Tibial nerve (tissue), 4 donors: ENCODE data around the gene DLX6. TPM values are rescaled to one million over a fixed set of nuclear protein-coding genes. Genes with fewer than 3 reads are reported as not detected.
A peak's percentile ranks its signal among the peaks of the same experiment; 100 is the strongest.

Experiments used
- DNase-seq, 2 donors: peaks; one replicate each; pipeline ENCODE4 v3.0.0-alpha.2; 2019; ENCODE audit warnings: low spot score in 2 of 2
- H3K27ac ChIP-seq, 4 donors: fragments of 200-600 bp; sonication (generic) in 3 of 4; one replicate each; pipeline ENCODE4 v1.5.1; 2017 to 2019; ENCODE audit warnings: mild to moderate bottlenecking in 1 of 4
- H3K27me3 ChIP-seq, 2 donors: fragments of 200-600 bp; sonication (generic) in 1 of 2; one replicate each; pipeline versions ENCODE4 v1.5.1 to v1.6.0; 2017 to 2019
- H3K36me3 ChIP-seq, 3 donors: fragments of 200-600 bp; sonication (generic); one replicate each; pipeline ENCODE4 v1.5.1; 2018 to 2019
- H3K4me1 ChIP-seq, 4 donors: fragments of 200-600 bp; sonication (generic) in 3 of 4; one replicate each; pipeline ENCODE4 v1.5.1; 2017 to 2019
- H3K4me3 ChIP-seq, 4 donors: fragments of 200-600 bp; sonication (generic) in 3 of 4; one replicate each; pipeline ENCODE4 v1.5.1; 2017 to 2019; ENCODE audit warnings: mild to moderate bottlenecking in 1 of 4, moderate library complexity in 1 of 4
- H3K9me3 ChIP-seq, 4 donors: fragments of 200-600 bp; sonication (generic) in 3 of 4; one replicate each; pipeline ENCODE4 v1.5.1; 2017 to 2019
- CTCF ChIP-seq, 5 experiments: fragments of 200-600 bp in 3 of 5; fragments of 450-650 bp in 2 of 5; sonication (generic) in 3 of 5; IDR thresholded peaks; one replicate each; pipeline ENCODE4 v1.5.1; 2016 to 2019; ENCODE audit warnings: antibody characterized with exemption in 5 of 5, mild to moderate bottlenecking in 3 of 5, moderate library complexity in 2 of 5
- EP300 ChIP-seq, 2 donors: sonication (generic); formaldehyde crosslinking; IDR thresholded peaks; one replicate each; pipeline ENCODE4 v1.6.1; 2017; ENCODE audit warnings: antibody characterized with exemption in 2 of 2, mild to moderate bottlenecking in 1 of 2
- POLR2A ChIP-seq, 2 donors: fragments of 450-650 bp; IDR thresholded peaks; one replicate each; pipeline ENCODE4 v1.6.1; 2017; ENCODE audit warnings: antibody characterized with exemption in 2 of 2, mild to moderate bottlenecking in 2 of 2, moderate library complexity in 2 of 2
- WGBS, 2 donors: methylation state at CpG; one replicate each; pipeline ENCODE4 v1.1.5; 2018; 5-methylcytosine and 5-hydroxymethylcytosine counted together
- total RNA-seq, 4 donors: library from RNA; depleted of rRNA; stranded (reverse); fragments of >200 nt; gene quantifications; one replicate each; pipeline ENCODE4 v1.1.0, GENCODE V29; 2016

The DLX6 gene
- total RNA-seq, 4 donors from 2014 or later, result not detected

GRCh38 chr7:97020996-97021746 is 15.8 kb downstream of the DLX6 start:
- peaks cover 9 to 100% of the 10 kb centered on the region in 2 donors for H3K27me3 ChIP-seq
- 22 to 27% methylated on average over 19 to 33 of the region's 67 CpGs for WGBS, 2 donors
- no peak for DNase-seq
- H3K27ac ChIP-seq, result no peak overlapping the region
- H3K4me3 ChIP-seq, result no peak overlapping the region
- H3K9me3 ChIP-seq, result no peaks in the 10 kb centered on the region
- H3K36me3 ChIP-seq, result no peaks in the 10 kb centered on the region
- no peak for TF ChIP-seq CTCF (IDR thresholded peaks at IDR 0.05)
- no peak for TF ChIP-seq EP300 (IDR thresholded peaks at IDR 0.05)
- no peak for TF ChIP-seq POLR2A (IDR thresholded peaks at IDR 0.05)
- H3K4me1 ChIP-seq, result peaks cover 0 to 79% (median 27%) of the 10 kb centered on the region in 4 donors

- no peak overlapping the region for H3K4me3 ChIP-seq
- H3K4me1 ChIP-seq, result peaks cover 0 to 79% (median 26%) of the 10 kb centered on the region in 4 donors
- H3K36me3 ChIP-seq, result no peaks in the 10 kb centered on the region
- H3K27me3 ChIP-seq, result peaks cover 6 to 100% of the 10 kb centered on the region in 2 donors
- no peak overlapping the region for H3K27ac ChIP-seq
- DNase-seq, result no peak
- H3K9me3 ChIP-seq, result no peaks in the 10 kb centered on the region
- 48 to 63% methylated on average over 14 to 38 of the region's 39 CpGs for WGBS, 2 donors
- TF ChIP-seq EP300 (IDR thresholded peaks at IDR 0.05) (no peak), POLR2A (IDR thresholded peaks at IDR 0.05) (no peak), CTCF (IDR thresholded peaks at IDR 0.05) (no peak)
These were observed 16.6 kb downstream of the DLX6 start for GRCh38 chr7:97021747-97022490.

DNA sequence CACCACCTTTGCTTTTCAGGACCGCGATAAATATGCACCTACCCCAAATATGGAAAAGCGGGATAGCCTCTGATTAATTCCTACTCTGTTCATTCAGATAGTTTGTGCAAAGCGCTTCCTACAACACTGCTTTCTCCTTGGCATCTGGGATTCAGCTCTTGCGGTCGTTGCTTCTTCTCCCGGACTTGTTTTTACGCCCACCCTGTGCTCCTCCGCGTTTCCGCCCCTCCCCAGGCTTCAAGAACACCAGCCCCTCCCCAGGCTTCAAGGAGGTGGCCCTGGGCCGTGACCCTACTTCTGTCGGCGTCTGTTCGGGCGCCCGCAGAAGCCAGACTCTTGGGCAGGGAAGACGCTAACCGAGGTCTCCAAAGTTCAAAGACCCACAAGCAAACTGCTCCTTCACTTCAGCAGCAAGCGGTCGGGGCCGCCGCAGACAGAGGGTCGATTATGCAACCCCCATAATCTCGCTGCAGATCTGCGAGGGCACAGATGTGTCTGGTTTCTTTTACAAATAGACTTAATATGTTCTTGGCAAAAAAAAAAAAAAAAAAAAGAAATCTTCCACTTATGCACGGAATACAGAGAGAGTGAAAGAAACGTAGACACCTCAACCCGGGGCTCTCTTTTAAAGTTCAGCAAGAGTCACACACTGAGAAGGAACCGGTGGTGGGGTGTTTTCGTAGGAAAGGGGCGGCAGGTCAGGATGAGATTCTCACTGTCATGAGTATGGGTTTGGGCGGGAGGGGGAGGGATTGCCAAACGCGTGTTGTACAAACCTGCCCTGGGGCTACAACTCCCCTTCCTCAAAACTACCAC is 17.3 kb downstream of the DLX6 start:
- 24 to 27% methylated on average over 35 of the region's 35 CpGs for WGBS, 2 donors
- H3K4me3 ChIP-seq, result no peak overlapping the region
- H3K36me3 ChIP-seq, result no peaks in the 10 kb centered on the region
- no peak overlapping the region for H3K27ac ChIP-seq
- TF ChIP-seq EP300 (IDR thresholded peaks at IDR 0.05) (no peak), CTCF (IDR thresholded peaks at IDR 0.05) (no peak), POLR2A (IDR thresholded peaks at IDR 0.05) (no peak)
- H3K27me3 ChIP-seq, result peaks cover 4 to 94% of the 10 kb centered on the region in 2 donors
- no peak for DNase-seq
- peaks cover 0 to 78% (median 25%) of the 10 kb centered on the region in 4 donors for H3K4me1 ChIP-seq
- H3K9me3 ChIP-seq, result no peaks in the 10 kb centered on the region

DNA sequence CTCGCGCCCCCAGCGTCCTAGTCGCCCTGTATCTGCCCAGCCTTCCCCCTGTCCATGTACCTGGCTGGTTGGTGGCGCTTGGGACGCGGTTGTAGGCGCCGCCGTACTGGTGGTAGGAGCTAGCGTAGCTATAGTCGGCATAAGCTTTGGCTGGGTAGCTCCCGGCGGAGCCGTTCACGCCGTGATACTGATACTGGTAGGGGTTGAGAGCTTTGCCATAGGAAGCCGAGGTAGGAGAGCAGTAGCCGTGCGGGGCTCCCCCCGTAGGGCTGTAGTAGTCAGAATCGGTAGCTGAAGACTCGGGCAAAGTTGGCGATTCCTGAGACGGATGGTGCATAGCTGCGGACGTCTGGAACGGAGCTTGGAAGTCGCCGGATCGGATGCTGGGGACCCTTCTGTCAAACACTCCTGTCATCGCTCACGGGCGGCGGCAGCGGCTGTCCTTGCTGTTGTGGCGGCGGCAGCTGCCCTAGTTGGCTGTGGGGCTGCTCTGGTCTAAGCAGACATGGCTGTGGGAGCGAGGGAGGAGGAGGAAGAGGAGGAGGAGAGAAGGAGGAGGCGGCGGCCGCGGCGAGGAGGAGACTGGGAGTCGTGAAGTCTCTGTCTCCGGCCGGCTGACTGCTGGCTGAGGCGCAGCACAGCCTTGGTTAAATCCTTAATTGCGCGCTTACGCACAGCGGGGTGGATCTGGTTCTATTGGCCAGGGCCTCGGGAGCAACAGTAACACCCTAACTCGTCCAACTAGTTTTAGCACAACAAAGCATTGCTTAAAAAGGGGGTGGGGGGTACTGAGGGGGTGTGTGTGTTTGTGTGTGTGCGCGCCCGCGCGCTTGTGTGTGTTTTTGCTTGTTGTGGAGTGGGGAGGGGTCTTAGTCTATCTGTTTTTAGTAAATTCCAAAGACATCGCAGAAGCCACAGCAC is 19.1 kb downstream of the DLX6 start, which contains the start of gene DLX5:
TSS of gene DLX5 (minus strand) at position 623 of the 921 bp plus-strand sequence. CDS start at position 415, 208 bp downstream.
- Histone ChIP-seq H3K4me3 (peak within 1 kb of the TSS; percentile 2 to 53 (median 22)), H3K36me3 (no peaks in the 10 kb centered on the region), H3K27ac (peak within 1 kb of the TSS in 1 of 4 donors; percentile 8), H3K27me3 (peaks cover 4 to 76% of the 10 kb centered on the region in 2 donors), H3K4me1 (peaks cover 0 to 64% (median 22%) of the 10 kb centered on the region in 4 donors), H3K9me3 (no peaks in the 10 kb centered on the region)
- peak in 1 of 2 donors; percentile 39 for DNase-seq
- 1% methylated on average over 53 to 59 of the region's 60 CpGs for WGBS, 2 donors
- TF ChIP-seq CTCF (IDR thresholded peaks at IDR 0.05) (no peak), POLR2A (IDR thresholded peaks at IDR 0.05) (no peak), EP300 (IDR thresholded peaks at IDR 0.05) (no peak)
